HCT116 (cell line): Measurements from ENCODE around the gene ERAP2. TPM values are rescaled to one million over a fixed set of nuclear protein-coding genes. Genes with fewer than 3 reads are reported as not detected.

Experiments
- ATAC-seq: fragments of 200-7000 bp; cut with Tn5 transposase; 2 replicates; pipeline ENCODE4 v1.9.1; 2020; ENCODE audit warnings: mild to moderate bottlenecking, moderate library complexity
- BruUV-seq: library from RNA; stranded (reverse); fragments of 400-500 nt; replicated peaks from 2 replicates; lab custom pipeline; 2021; lab: Mats Ljungman, UMichigan
- CTCF ChIA-PET: fragments of 300-600 bp; sonication (Branson Sonifier 250); formaldehyde crosslinking; loops from one replicate; lab custom pipeline; 2021; ENCODE audit warnings: antibody characterized with exemption; lab: Charles Lee
- POLR2A ChIA-PET: fragments of 300-600, 350-600 bp; sonication (Branson Sonifier 250); formaldehyde crosslinking; loops from one replicate; lab custom pipeline; 2021; ENCODE audit warnings: antibody characterized with exemption; lab: Charles Lee
- RAD21 ChIA-PET, 2 experiments: fragments of 300-600 bp; sonication (Branson Sonifier 250); formaldehyde crosslinking; loops; one replicate each; lab custom pipeline; 2023; ENCODE audit warnings: low total read pairs in 2 of 2; ENCODE audit not compliant: uncharacterized antibody in 2 of 2, unreplicated experiment in 2 of 2, low non-redundant PET in 1 of 2; lab: Charles Lee
- DNase-seq: peaks from one replicate; pipeline ENCODE4 v3.0.0-alpha.2; 2010; ENCODE audit warnings: low read depth, low spot score
- H2AFZ ChIP-seq: fragments of 200-600 bp; shearing (Covaris generic), sonication (generic); 2 replicates; pipeline ENCODE4 v1.6.1; 2017; ENCODE audit warnings: low read depth, mixed run types, mixed read lengths, antibody characterized with exemption, low read length; ENCODE audit not compliant: poor library complexity, severe bottlenecking
- H3K27ac ChIP-seq: 2 replicates; pipeline ENCODE4 v1.5.1; 2012; ENCODE audit warnings: low read depth, low read length
- H3K27me3 ChIP-seq: fragments of 200-600 bp; sonication (generic); 2 replicates; pipeline ENCODE4 v1.6.1; 2016; ENCODE audit warnings: mixed run types, low read length, mixed read lengths; ENCODE audit not compliant: insufficient read depth
- H3K36me3 ChIP-seq, 2 experiments: fragments of 200-500 bp in 1 of 2; fragments of 200-600 bp in 1 of 2; sonication (Bioruptor generic) in 1 of 2; sonication (generic) in 1 of 2; 2 replicates each; pipeline versions ENCODE4 v1.5.1 to v1.6.1; 2014 to 2016; ENCODE audit warnings: low read length in 2 of 2, inconsistent platforms in 1 of 2, mixed read lengths in 1 of 2, mixed run types in 1 of 2; ENCODE audit not compliant: insufficient read depth in 2 of 2, control insufficient read depth in 1 of 2
- H3K4me1 ChIP-seq, 2 experiments: fragments of 200-600 bp in 1 of 2; sonication (generic) in 1 of 2; 2 replicates each; pipeline versions ENCODE4 v1.5.1 to v1.6.1; 2012 to 2017; ENCODE audit warnings: low read length in 2 of 2, inconsistent platforms in 1 of 2, mild to moderate bottlenecking in 1 of 2, mixed read lengths in 1 of 2, mixed run types in 1 of 2, moderate library complexity in 1 of 2; ENCODE audit not compliant: insufficient read depth in 2 of 2, control insufficient read depth in 1 of 2
- H3K4me2 ChIP-seq: fragments of 200-600 bp; sonication (generic); 2 replicates; pipeline ENCODE4 v1.6.1; 2017; ENCODE audit warnings: mixed run types, low read length, mixed read lengths
- H3K4me3 ChIP-seq, 2 experiments: fragments of 200-600 bp in 1 of 2; sonication (generic) in 1 of 2; replicated peaks in 1 of 2; 2 replicates each; pipeline ENCODE4 v1.5.1; 2011 to 2016; ENCODE audit warnings: low read length in 2 of 2, control low read depth in 1 of 2, low read depth in 1 of 2, mild to moderate bottlenecking in 1 of 2, mixed read lengths in 1 of 2, mixed run types in 1 of 2
- H3K79me2 ChIP-seq: fragments of 200-600 bp; sonication (generic); 2 replicates; pipeline ENCODE4 v1.6.1; 2017; ENCODE audit warnings: mild to moderate bottlenecking, mixed run types, low read length, moderate library complexity, mixed read lengths; ENCODE audit not compliant: insufficient read depth
- H3K9ac ChIP-seq: fragments of 200-600 bp; sonication (generic); 2 replicates; pipeline ENCODE4 v1.6.1; 2016; ENCODE audit warnings: low read length, mixed read lengths
- H3K9me2 ChIP-seq: fragments of 200-600 bp; sonication (generic), shearing (Covaris generic); 2 replicates; pipeline ENCODE4 v1.6.1; 2017; ENCODE audit warnings: mixed run types, mild to moderate bottlenecking, moderate library complexity; ENCODE audit not compliant: insufficient read depth
- H3K9me3 ChIP-seq, 2 experiments: fragments of 200-500 bp in 1 of 2; fragments of 200-600 bp in 1 of 2; sonication (Bioruptor generic) in 1 of 2; sonication (generic) in 1 of 2; 2 replicates each; pipeline ENCODE4 v1.6.1; 2014 to 2017; ENCODE audit warnings: low read length in 2 of 2, mixed read lengths in 2 of 2, inconsistent platforms in 1 of 2, low read depth in 1 of 2, mild to moderate bottlenecking in 1 of 2, mixed run types in 1 of 2, moderate library complexity in 1 of 2; ENCODE audit not compliant: control insufficient read depth in 1 of 2, insufficient read depth in 1 of 2
- H4K20me1 ChIP-seq: fragments of 200-600 bp; sonication (generic), shearing (Covaris generic); 2 replicates; pipeline ENCODE4 v1.6.1; 2017; ENCODE audit warnings: mixed run types, mild to moderate bottlenecking, moderate library complexity; ENCODE audit not compliant: insufficient read depth
- ATF3 ChIP-seq: IDR thresholded peaks from 2 replicates; pipeline ENCODE4 v1.6.1; 2012
- CEBPB ChIP-seq: IDR thresholded peaks from 2 replicates; pipeline ENCODE4 v1.6.1; 2012; ENCODE audit warnings: low read depth
- EGR1 ChIP-seq: IDR thresholded peaks from 2 replicates; pipeline ENCODE4 v1.6.1; 2012; ENCODE audit warnings: low read depth
- ELF1 ChIP-seq: IDR thresholded peaks from 2 replicates; pipeline ENCODE4 v1.6.1; 2012; ENCODE audit warnings: low read depth, borderline replicate concordance
- FOSL1 ChIP-seq: IDR thresholded peaks from 2 replicates; pipeline ENCODE4 v1.6.1; 2012; ENCODE audit warnings: low read depth
- JUND ChIP-seq: IDR thresholded peaks from 2 replicates; pipeline ENCODE4 v1.6.1; 2012
- MAX ChIP-seq: IDR thresholded peaks from 2 replicates; pipeline ENCODE4 v1.6.1; 2012
- POLR2A ChIP-seq: IDR thresholded peaks from 2 replicates; pipeline ENCODE4 v1.7.0; 2011; ENCODE audit warnings: borderline replicate concordance; ENCODE audit not compliant: insufficient read depth, insufficient read length; ENCODE audit errors: extremely low read depth
- POLR2AphosphoS5 ChIP-seq: IDR thresholded peaks from 2 replicates; pipeline ENCODE4 v1.6.1; 2011; ENCODE audit warnings: mild to moderate bottlenecking, low read depth, low read length, moderate library complexity
- RAD21 ChIP-seq: IDR thresholded peaks from 2 replicates; pipeline ENCODE4 v1.6.1; 2012; ENCODE audit warnings: low read depth, mild to moderate bottlenecking
- REST ChIP-seq: IDR thresholded peaks from 2 replicates; pipeline ENCODE4 v1.6.1; 2012; ENCODE audit warnings: low read depth
- SIN3A ChIP-seq: IDR thresholded peaks from 2 replicates; pipeline ENCODE4 v1.6.1; 2012; ENCODE audit warnings: low read depth
- SP1 ChIP-seq: IDR thresholded peaks from 2 replicates; pipeline ENCODE4 v1.6.1; 2012; ENCODE audit warnings: low read depth
- SRF ChIP-seq: IDR thresholded peaks from 2 replicates; pipeline ENCODE4 v1.6.1; 2012; ENCODE audit warnings: low read depth
- TCF7L2 ChIP-seq: IDR thresholded peaks from 2 replicates; pipeline ENCODE4 v1.7.0; 2011; ENCODE audit warnings: borderline replicate concordance, inconsistent platforms; ENCODE audit not compliant: insufficient read depth, insufficient read length; ENCODE audit errors: extremely low read depth
- ZFX ChIP-seq: fragments of 450-650 bp; IDR thresholded peaks from 2 replicates; pipeline ENCODE4 v1.6.1; 2017
- ZNF274 ChIP-seq: fragments of 200-500 bp; sonication (Bioruptor generic); IDR thresholded peaks from 2 replicates; pipeline ENCODE4 v1.6.1; 2014; ENCODE audit warnings: mild to moderate bottlenecking, low read depth, low read length, inconsistent platforms
- intact Hi-C: fragments of 100-400 bp; cut with micrococcal nuclease; formaldehyde crosslinking; loops from 2 replicates; pipeline ENCODE4 v1.10.0; 2022
- total RNA-seq: library from RNA; stranded (reverse); gene quantifications from one replicate; pipeline ENCODE4 v1.2.1, GENCODE V29; 2021; ENCODE audit not compliant: unreplicated experiment

The ERAP2 gene
- total RNA-seq, 1 experiment from 2014 or later = 2.2 TPM

- Histone ChIP-seq H3K4me2 (no peak overlapping the region), H3K79me2 (no peaks in the 10 kb centered on the region), H3K4me3 (no peak overlapping the region), H3K27ac (no peak overlapping the region), H3K27me3 (no peaks in the 10 kb centered on the region), H2AFZ (no peak overlapping the region), H3K9me2 (no peaks in the 10 kb centered on the region), H3K4me1 (no peaks in the 10 kb centered on the region), H4K20me1 (no peaks in the 10 kb centered on the region), H3K9me3 (no peaks in the 10 kb centered on the region), H3K36me3 (no peaks in the 10 kb centered on the region), H3K9ac (no peak overlapping the region)
- TF ChIP-seq POLR2A (no peak), EGR1 (no peak), MAX (no peak), ZNF274 (no peak), ATF3 (no peak), RAD21 (no peak), SIN3A (no peak), ZFX (no peak), JUND (no peak), TCF7L2 (no peak), SRF (no peak)
- POLR2A ChIA-PET = no interaction called here
- ATAC-seq (no peak), DNase-seq (no peak)
- intact Hi-C loops = no loop called here
- CTCF ChIA-PET = interaction anchor here (1.6 kb wide), 1 partner anchor 13 kb away, joined by 6 read pairs; no protein-coding TSS in a partner anchor
- RAD21 ChIA-PET = no interaction called here
- BruUV-seq = no TSS peak
Observed at GRCh38 chr5:96856371-96856770, 19.9 kb upstream of the ERAP2 start.

GRCh38 chr5:96857454-96857853 lies 18.8 kb upstream of the ERAP2 start:
- H3K9ac ChIP-seq = no peak overlapping the region
- no peaks in the 10 kb centered on the region for H4K20me1 ChIP-seq
- ChIA-PET POLR2A (no interaction called here), CTCF (no interaction called here), RAD21 (interaction anchor here in 1 of 2 experiments (1.1 kb wide), 1 partner anchor 11 kb away, joined by 3 read pairs; no protein-coding TSS in a partner anchor)
- no peak overlapping the region for H2AFZ ChIP-seq
- DNase-seq (no peak), ATAC-seq (no peak)
- intact Hi-C loops = no loop called here
- no peaks in the 10 kb centered on the region for H3K9me2 ChIP-seq
- H3K4me1 ChIP-seq = no peaks in the 10 kb centered on the region
- no peak overlapping the region for H3K4me3 ChIP-seq
- H3K79me2 ChIP-seq = no peaks in the 10 kb centered on the region
- H3K36me3 ChIP-seq = no peaks in the 10 kb centered on the region
- no peaks in the 10 kb centered on the region for H3K9me3 ChIP-seq
- H3K27me3 ChIP-seq = no peaks in the 10 kb centered on the region
- H3K4me2 ChIP-seq = no peak overlapping the region
- no TSS peak for BruUV-seq
- H3K27ac ChIP-seq = no peak overlapping the region
- TF ChIP-seq MAX (no peak), FOSL1 (no peak), CEBPB (no peak), ATF3 (no peak), ELF1 (no peak), SP1 (no peak), SRF (no peak), POLR2A (no peak), ZNF274 (no peak), RAD21 (no peak), REST (no peak), POLR2AphosphoS5 (no peak)
